ENCODE measurements around the gene IFI27L2.
A peak's percentile ranks its signal among the peaks of the same experiment; 100 is the strongest.

Gene IFI27L2

DNA sequence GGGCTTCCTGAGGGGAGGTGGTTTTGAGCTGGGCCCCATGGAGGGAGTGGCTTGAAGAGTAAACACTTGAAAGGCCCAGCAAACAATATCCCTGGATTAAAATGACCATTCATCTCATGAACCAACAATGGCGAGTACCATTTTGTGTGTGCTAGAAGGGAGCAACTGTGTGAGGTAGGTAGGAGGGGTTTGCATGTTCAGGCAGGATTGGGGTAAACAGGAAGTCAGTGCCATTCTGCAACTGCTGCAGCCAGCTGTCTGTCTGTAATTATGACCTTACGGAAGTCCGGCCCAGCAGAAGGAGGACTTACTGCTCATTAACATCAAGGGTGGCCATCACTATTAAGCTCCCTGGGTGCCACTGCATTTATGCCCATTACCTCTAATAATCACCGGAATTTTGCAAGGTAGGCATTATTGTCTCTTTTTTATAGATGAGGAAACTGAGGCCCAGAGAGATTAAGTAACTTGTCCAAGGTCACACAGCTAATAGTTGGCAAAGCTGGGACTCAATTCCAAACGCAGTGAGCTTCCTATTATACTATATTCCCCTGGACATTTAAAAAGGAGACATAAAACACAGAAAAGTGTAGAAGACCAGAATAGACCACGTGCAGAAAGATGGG is 16.6 kb upstream of the IFI27L2 start:
- no peak for DNase-seq

DNA sequence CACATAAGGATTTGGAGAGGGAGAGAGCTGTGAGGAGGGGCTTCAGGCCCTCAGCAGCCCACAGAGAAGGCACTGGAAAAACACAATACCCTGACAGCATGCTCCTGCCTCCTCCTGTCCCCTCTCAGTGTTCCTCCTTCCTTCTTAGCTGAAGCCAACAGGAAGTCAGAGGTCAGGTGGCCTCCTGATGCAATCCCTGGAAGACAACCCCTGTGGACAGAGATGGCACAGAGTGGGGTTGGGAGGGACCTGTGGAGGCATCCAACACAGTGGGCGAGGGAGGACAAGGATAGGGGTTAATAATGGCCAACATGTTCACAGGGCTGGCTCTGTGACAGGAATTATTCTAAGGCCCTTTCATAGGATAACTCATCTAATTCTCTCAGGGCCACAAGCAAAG is 15.4 kb upstream of the IFI27L2 start:
- no peak for DNase-seq

DNA sequence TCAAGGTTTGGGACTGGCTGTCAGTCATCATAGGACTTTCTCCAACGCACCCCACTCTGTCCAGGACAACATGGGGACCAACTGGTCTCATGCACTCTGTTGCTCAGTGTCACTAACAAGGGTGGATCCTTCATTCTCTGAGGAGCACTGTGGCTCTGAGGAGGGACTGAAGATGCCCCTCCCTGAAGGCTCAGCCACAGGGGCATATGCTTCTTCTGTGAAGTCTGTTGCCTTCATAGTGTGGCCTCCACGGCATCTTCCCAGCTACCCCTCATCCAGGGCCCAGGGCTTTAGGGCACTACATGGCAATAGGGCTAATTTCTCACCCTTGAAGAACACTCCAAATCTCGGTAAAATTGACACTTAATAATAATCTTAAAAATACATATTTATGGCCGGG is 14.3 kb upstream of the IFI27L2 start:
- DNase-seq: no peak

DNA sequence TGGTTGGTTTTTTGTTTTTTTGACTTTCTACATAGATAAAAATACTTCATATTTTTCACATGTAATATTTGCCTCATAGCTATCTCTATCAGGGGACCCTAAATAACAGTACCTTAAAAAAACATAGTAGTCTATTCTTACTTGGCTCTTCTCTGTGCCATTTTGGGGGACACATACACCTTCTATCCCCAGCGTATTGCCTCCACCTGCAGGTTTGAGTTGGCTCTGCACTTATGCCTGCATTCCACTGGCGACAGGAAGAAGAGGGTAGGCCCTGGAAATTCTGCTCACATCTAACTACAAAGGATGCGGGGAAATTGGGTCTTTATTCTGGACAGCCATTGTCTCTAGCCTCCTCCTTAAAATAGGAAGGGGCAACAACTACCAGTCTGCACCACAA is 13.8 kb upstream of the IFI27L2 start:
- DNase-seq: no peak

DNA sequence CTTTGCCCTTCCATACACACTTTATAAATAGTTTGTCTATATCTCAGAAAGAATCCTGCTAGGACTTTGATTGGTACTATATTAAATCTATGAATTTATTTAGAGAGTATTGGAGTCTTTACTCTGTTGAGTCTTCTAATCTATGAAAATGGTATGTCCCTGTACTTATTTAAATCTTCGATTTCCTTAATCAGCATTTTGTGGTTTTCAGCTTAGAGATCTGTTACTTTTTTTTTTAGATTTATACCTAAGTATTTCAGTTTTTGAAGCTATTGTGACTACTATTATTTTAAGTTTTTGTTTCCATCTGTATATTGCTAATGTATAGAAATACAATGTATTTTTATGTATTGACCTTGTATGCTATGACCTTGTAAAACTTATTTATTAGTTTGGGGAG is 13.4 kb upstream of the IFI27L2 start:
- DNase-seq: no peak

DNA sequence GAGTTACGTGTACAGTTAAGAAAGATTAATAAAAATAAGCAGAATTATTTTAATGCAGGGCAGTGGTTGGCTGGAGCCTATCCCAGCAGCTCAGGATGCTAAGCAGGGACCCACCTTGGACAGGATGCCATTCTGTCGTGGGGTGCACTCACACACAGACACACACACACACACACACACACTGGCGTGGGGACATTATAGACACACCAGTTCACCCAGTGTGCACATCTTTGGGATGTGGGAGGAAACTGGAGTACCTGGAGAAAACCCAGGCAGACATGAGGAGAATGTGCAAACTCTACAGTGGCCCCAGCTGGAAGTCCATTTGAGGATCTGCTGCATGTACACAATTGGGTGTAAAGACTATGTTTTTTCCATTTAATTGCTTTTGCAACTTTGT is 12.8 kb upstream of the IFI27L2 start:
- DNase-seq: no peak

DNA sequence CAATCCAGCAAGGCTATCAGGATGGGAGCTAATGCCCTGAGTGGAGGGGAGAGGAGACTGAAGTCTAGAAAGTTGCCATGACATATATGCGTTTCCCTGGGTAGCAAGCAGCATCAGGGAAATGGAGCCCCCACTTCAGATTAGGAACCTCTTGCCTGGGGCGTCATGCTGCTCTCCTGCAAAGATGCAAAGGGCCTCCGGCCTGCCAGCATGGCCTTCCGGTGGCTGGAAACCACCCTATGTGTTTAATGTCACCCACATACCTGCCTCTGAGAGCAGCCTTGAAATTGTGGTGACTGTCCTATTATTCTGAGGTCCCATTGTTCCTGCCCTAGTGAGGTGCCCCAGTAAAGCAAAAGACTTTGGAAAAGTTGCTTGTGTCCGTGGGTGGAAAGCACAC is 10.0 kb upstream of the IFI27L2 start:
- DNase-seq: no peak

DNA sequence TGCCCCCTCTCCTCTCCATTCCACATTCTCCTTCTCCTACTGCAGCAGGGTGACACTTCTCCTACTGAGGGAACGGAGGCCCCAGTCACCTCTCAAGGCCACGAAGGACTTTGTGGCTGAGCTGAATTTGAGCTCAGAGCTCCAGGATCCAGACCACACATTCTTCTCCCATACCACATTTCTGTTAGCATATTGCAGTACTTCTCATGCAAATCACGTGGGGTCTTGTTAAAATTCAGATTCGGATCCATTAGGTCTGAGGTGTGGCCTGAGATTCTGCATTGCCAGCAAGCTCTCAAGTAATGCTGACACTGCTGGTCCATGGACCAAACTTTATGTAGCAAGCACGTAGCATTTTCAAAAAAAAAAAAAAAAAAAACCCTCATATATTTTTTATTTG is 9.6 kb upstream of the IFI27L2 start:
- no peak for DNase-seq

DNA sequence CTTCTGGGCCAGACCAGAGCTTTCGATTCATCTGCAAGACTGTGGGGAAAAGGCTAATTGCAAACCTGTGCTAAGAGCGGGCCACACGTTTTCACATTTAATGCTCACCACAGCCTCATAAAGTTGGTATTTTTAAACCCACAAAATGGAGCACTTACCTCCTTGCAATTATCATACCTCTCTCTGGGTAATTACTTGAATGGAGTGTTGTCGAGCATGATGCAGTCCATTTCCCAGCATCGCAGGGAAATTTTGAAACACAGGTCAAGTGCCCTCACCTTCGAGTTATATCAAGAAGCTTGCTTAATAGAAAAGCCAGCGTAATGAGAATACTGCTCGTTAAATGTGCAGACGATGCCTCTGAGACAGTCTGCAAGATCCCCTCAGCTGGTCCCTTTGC is 8.8 kb upstream of the IFI27L2 start:
- DNase-seq: peak; percentile 27 to 65

DNA sequence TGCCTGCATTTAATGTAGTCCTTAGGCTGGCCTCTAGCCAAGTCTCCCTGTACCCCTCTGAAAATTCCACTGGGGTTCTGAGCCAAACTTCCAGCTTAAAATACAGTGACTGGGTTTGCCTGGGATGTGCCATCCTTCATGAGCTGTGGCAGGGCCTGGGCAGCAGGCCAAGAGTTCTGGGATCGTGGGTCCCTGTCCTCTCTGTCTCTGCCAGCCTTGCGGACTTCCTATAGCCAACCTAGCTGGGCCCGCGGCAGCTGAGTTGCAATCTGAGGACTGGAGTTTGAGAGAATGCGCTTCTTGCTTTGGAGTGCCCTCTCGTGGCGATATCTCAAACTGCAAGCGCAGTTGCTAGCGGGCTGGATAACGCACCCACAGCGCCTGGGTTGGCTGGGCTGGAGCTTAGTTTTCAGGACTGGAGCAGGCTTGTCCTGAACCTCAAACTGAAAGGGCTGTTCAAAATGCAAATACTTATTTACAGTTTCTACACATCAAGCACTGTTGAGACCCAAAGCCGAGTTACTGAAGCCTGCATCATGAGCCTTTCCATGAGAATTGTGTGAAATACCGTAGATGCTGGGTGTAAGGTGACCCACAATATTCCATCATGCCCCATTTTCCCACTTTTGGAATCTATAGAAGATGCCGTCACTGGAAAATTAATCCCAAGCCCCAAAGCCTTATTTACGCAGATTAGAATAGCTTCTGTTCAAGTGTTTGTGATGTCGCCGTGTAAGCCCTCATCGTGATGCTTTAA is 7.3 kb upstream of the IFI27L2 start:
- peak; percentile 38 to 66 for DNase-seq

DNA sequence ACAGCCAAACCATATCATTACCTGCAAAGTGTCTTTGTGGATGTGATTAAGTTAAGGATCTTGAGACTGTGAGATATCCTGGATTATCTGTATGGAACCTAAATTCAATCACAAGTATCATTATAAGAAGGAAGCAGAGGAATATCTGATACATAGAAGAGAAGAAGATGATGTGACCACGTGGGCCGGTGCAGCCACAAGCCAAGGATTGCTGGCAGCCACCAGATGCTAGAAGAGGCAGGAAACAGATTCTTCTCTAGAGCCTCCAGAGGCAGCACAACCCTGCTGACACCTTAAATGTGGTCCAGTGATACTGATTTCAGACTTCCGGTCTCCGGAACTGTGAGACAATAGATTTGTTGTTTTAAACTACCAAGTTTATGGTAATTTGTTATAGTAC is 6.1 kb upstream of the IFI27L2 start:
- DNase-seq: no peak

DNA sequence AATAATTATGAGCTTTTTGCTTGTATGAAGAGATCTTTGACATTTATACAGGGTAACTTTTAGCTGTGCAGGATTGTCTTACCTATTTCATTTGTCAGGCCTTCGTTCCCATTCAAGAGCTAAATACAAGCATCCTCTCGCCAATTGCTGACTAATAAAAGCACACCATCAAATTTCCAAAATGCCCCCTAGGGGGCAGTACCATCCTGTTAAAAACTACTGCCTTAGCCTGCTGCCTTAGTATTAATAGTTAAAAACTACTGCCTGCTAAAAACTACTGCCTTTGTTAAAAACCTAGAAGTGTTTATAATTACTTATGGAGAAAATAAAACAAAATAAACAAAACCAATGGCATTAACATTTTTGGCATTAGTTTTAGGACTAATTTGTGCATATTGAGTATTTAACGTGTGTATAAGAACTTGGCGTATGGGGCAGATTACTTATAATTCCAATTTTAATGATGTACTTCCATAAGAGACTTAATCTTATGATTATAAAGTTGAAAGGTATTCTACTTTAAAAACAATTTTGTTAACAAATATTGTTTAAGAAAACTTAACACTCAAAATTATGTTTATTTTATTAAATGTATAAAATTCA is 3.0 kb upstream of the IFI27L2 start:
- peak; percentile 44 to 59 for DNase-seq

DNA sequence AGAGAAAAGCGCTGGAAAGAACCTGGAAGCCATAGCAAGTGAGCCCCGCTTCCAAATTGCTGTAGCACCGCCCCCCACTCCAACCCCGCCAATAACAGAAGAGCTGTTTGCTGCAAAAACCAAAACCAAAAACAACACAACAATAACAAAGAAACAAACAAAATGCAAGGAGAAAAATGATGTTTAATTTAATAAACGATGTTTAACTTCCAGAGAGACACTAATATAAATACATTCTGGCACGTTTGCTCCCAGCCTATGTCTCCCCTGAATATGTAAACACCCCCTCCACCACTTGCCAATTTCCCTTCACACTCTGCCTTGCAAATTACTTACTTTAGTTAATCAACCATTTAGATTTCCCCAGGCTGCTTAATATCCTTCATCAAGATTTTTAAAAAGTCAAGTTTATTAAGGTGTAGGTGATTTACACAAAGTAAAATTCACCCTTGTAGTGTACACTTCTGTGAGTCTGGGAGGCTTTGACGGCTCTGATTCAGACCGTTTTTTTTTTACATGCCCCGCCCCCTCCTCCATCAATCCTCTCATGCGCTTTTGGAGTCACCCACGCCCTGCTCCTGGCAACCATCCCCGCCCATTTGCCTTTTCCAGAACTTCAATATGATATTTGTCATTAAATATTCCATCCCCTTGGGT is 482 bp upstream of the IFI27L2 start:
- DNase-seq: no peak

DNA sequence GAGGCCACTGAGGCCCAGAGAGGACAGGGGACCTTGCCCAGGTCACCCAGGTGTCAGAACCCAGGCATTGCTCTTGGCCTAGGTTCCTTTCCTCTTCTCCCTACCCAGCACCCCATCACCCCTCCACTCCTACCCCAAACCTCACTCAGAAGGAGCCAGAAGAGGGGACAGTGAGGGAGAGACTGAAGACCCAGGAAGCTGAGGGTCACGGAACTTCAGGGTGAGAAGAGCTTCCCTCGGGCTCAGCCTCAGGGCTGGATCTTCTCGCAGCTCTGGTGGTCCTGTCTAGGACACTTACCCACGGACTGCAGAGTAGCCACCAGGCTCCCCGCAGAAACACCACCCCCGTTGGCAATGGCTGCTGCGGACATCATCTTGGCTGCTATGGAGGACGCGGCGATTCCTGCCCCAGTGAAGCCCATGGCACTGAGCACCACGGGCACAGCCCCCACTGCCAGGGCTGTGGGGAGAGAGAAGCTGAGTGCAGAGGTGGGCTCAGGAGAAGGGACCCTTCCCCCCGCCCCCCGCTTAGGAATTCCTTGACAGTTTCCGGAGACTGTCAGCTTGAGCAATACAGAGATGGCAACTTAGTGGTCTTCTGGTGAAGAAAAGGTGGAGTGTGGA is 1.1 kb downstream of the IFI27L2 start:
- DNase-seq: no peak

DNA sequence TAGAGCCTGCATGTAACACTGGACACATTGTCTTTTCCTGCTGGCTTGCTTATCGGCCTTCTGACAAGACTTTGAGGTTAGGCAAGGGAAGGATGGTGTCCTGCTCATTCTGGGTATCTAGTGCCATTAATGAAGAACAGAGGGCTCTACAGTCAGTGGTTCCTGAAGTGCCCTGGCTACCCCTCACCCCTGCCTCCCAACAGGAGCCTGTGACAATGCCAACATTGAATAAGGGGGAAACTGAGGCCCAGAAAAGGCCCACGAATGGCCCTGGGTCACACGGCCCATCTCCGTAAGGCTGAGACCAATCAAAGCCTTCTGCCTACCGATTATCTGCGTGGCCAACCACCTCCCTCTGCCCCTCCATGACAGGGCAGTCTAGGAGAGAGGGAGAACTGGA is 2.1 kb downstream of the IFI27L2 start:
- DNase-seq: no peak

DNA sequence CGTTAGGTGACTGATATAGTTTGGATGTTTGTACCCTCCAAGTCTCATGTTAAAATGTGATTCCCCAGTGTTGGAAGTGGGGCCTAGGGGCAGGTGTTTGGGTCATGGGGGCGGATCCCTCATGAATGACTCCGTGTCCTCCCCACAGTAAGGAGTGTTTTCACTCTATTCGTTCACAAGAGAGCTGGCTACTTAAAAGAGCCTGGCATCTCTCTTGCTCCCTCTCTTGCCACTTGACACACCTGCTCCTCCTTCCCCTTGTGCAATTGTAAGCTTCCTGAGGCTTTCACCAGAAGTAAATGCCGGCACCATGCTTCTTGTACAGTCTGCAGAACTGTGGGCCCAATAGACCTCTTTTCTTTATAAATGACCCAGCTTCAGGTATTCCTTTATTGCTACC is 2.6 kb downstream of the IFI27L2 start:
- no peak for DNase-seq

DNA sequence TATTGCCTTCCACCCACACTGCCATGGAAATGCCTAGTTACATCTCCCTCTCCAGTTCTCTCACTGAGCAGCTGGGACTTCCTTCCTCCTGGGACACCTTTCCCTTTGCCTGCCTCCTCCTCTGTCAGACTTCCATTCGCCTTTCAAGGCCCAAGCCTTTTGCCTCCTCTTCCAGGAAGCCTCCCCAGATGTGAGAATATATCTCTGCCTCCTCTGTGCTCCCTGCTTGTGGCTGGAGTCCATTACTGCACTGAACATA is 3.1 kb downstream of the IFI27L2 start:
- DNase-seq: no peak

DNA sequence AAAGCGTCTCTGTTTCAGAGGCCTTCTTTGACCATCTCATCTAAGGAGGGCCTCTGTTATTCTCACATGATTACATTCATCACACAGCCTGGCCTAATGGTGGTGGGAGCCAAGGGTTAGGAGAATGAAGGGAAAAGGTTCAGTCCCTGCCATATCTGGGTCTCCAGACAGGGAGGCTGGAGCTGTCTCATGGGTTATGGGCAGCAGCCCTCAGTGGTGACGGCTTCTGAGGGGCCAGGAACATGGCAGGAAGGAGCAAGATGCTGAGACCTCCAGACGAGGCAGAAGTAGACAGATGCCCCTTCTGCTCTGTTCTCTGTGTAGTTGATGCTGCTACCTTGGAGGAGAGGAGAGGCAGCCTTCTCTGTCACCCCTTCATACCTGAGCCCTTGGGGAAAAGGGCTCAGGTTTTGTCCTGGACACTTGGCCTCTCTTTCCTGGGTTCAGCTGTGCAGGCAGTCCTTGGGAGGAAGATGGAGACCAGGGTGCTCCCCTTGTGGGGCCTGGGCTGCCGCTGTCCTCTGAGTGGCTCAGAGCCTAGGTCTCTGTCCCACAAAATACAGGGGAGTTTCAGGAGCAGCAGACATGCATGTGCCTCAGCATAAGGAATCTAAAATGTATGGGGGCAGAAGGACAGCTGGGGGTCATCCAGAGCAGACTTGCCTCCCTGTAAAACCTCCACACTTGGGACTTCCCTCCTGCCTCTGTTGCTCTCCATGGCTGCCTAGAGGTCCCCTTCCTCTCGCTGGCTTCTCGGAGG is 3.6 kb downstream of the IFI27L2 start:
- no peak for DNase-seq

DNA sequence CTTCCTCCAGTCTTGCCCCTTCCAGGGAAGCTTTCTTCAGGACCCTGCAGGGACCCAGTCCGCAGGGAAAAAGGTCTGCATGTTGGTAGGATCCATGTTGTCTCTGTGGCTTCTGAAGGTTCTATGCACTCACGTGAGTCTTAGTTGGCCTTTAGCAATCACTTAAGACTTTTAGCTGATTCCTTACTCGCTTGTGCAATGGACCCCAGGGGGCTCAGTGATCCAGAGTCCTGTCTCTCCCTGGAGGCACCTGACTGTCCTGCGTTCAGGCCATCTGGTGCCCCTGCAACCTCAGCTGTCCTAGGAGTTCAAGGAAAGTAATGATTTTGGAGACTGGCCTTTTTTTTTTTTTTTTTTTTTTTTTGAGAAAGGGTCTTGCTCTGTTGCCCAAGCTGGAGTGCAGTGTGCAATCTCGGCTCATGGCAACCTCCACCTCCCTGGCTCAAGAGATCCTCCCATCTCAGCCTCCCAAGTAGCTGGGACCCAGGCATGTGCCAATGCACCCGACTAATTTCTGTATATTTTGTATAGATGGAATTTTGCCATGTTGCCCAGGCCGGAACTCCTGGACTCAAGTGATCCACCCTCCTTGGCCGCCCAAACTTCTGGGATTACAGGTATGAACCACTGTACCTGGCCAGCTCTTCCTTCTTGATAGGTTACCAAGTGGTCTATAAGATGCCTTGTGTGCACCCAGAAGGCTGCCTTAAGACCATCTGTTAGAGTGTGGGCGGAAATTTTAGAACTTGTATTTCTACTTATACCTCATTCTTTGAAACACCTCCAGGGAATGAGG is 4.6 kb downstream of the IFI27L2 start:
- no peak for DNase-seq

DNA sequence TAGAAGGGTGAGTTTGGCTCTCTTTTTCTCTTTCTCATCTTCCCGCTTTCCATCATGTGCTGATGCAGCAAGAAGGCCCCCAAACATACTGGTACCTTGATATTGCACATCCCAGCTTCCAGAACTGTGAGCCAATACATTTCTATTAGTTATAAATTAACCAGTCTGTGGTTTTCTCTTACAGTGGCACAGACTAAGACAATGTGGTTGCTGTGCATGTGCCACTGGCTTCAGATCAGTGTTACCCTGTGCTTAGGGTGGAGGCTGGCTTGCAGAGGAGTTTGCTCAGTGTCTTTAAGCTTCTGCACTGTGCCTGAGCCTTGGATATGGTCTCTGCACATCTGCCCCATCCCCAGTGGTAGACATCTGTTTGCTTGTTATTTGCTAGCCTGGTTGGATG is 5.5 kb downstream of the IFI27L2 start:
- no peak for DNase-seq

DNA sequence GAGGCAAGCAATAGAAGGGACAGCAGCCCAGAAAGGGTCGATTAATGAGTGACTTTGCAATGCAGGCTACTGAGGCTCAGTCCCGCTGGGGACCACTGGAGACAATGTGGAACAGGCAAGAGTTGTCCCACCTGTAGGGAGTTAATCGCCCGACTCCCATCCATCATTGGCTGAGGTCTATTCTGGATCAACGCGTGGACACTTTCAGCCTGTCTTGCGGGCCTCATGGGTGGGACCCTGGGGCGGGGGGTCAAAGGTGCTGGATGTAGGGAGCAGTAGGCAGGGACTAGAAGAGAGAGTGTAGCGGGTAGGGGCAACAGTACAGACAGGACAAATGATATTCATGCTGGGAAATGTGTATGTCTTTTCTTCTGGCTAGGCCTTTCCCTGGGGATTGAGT is 6.1 kb downstream of the IFI27L2 start:
- no peak for DNase-seq

DNA sequence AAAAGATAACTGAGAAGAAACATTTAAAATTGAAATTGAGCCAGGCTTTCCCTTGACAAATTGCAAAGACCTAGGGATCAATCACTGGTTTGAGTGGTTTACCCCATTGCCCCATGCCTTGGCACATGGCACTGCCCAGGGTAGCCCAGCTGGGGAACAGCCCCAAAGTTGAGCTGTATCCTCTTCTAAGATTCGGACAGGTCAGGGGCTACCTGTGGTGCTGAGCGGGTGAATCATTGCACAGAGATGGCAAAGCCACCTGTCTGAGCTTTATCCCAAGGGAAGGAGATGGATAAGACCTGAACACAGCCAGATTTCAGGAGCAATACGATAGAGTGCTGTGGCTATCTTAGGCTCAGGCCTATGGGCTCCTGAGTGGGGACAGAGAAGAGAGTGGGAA is 7.0 kb downstream of the IFI27L2 start:
- no peak for DNase-seq

All from NCI-H187 (cell line).